HepG2 (cell line): ENCODE data around the gene VPS11. TPM values are rescaled to one million over a fixed set of nuclear protein-coding genes. Genes with fewer than 3 reads are reported as not detected.

ENCODE experiments used
- HNRNPLL ChIP-seq: fragments of 200-400 bp; formaldehyde crosslinking; IDR thresholded peaks from 2 replicates; pipeline ENCODE4 v1.6.1; 2017; ENCODE audit warnings: mild to moderate bottlenecking, low read depth, low read length; ENCODE audit not compliant: poor library complexity, severe bottlenecking
- MED1 ChIP-seq: sonication (generic); formaldehyde crosslinking; IDR thresholded peaks from 2 replicates; pipeline ENCODE4 v1.4.0; 2020; ENCODE audit warnings: missing genetic modification reagents
- MTF2 ChIP-seq: sonication (generic); formaldehyde crosslinking; IDR thresholded peaks from 2 replicates; pipeline ENCODE4 v1.5.0; 2020; ENCODE audit warnings: missing genetic modification reagents, borderline replicate concordance
- SOX6 ChIP-seq, 2 experiments: fragments of 450-650 bp in 1 of 2; sonication (generic) in 1 of 2; formaldehyde crosslinking in 1 of 2; IDR thresholded peaks; 2 replicates each; pipeline versions ENCODE4 v1.4.0 to v1.6.1; 2017 to 2020; ENCODE audit warnings: antibody characterized with exemption in 1 of 2, mild to moderate bottlenecking in 1 of 2, missing genetic modification reagents in 1 of 2
- YY1 ChIP-seq: IDR thresholded peaks from 2 replicates; pipeline ENCODE4 v1.6.1; 2011; ENCODE audit warnings: low read length, low read depth, moderate library complexity, mild to moderate bottlenecking; ENCODE audit not compliant: insufficient read depth, insufficient replicate concordance
- ZFP36L1 ChIP-seq: sonication (generic); formaldehyde crosslinking; IDR thresholded peaks from 2 replicates; pipeline ENCODE4 v1.8.0; 2022; ENCODE audit warnings: mild to moderate bottlenecking, missing genetic modification reagents, moderate library complexity
- ZFYVE20 ChIP-seq: sonication (generic); formaldehyde crosslinking; IDR thresholded peaks from 2 replicates; pipeline ENCODE4 v1.8.0; 2023; ENCODE audit warnings: low read depth, mild to moderate bottlenecking, moderate library complexity, missing genetic modification reagents, borderline replicate concordance
- ZMAT3 ChIP-seq: sonication (generic); formaldehyde crosslinking; conservative IDR thresholded peaks from 2 replicates; pipeline ENCODE4 v1.7.0; 2021; ENCODE audit warnings: missing genetic modification reagents
- ZNF547 ChIP-seq: sonication (generic); formaldehyde crosslinking; IDR thresholded peaks from 2 replicates; pipeline ENCODE4 v1.5.1; 2020; ENCODE audit warnings: mild to moderate bottlenecking, missing genetic modification reagents
- ZNF709 ChIP-seq: sonication (generic); formaldehyde crosslinking; IDR thresholded peaks from 2 replicates; pipeline ENCODE4 v1.5.0; 2020; ENCODE audit warnings: mild to moderate bottlenecking, missing genetic modification reagents
- polyA plus RNA-seq, 8 experiments: library from polyadenylated mRNA; depleted of rRNA in 3 of 8; stranded (reverse) in 7 of 8; unstranded in 1 of 8; fragments of >200 nt; fragmentation: Illumina TruSeq in 4 of 8; extraction: Trizol in 4 of 8; gene quantifications; 2 replicates each; pipeline versions ENCODE4 v1.2.1 to v1.2.3, GENCODE V29; 2011 to 2016; ENCODE audit warnings: low read depth in 4 of 8, missing spikeins in 1 of 8, mixed read lengths in 1 of 8; ENCODE audit not compliant: insufficient read depth in 1 of 8
- total RNA-seq, 5 experiments: library from RNA; depleted of rRNA; stranded (reverse); fragments of >200 nt; fragmentation: Illumina TruSeq; extraction: Trizol; gene quantifications; 2 replicates each; pipeline ENCODE4 v1.2.3, GENCODE V29; 2016; ENCODE audit warnings: low read depth in 1 of 5
- TF ChIP-seq, protein P1 (sequence below): sonication (generic); formaldehyde crosslinking; IDR thresholded peaks from 2 replicates; pipeline ENCODE4 v1.9.0; 2021; ENCODE audit warnings: mild to moderate bottlenecking, missing genetic modification reagents

VPS11 gene
- total and polyA plus RNA-seq, 2 of the 13 experiments (the other 11 are each of a cell fraction or from before 2014, with no cell fraction given): 13.7 to 21.6 TPM

GRCh38 chr11:119084663-119085436 lies 17.2 kb downstream of the VPS11 start, which contains the start of gene HMBS (continued):
- TF ChIP-seq, protein P1, sequence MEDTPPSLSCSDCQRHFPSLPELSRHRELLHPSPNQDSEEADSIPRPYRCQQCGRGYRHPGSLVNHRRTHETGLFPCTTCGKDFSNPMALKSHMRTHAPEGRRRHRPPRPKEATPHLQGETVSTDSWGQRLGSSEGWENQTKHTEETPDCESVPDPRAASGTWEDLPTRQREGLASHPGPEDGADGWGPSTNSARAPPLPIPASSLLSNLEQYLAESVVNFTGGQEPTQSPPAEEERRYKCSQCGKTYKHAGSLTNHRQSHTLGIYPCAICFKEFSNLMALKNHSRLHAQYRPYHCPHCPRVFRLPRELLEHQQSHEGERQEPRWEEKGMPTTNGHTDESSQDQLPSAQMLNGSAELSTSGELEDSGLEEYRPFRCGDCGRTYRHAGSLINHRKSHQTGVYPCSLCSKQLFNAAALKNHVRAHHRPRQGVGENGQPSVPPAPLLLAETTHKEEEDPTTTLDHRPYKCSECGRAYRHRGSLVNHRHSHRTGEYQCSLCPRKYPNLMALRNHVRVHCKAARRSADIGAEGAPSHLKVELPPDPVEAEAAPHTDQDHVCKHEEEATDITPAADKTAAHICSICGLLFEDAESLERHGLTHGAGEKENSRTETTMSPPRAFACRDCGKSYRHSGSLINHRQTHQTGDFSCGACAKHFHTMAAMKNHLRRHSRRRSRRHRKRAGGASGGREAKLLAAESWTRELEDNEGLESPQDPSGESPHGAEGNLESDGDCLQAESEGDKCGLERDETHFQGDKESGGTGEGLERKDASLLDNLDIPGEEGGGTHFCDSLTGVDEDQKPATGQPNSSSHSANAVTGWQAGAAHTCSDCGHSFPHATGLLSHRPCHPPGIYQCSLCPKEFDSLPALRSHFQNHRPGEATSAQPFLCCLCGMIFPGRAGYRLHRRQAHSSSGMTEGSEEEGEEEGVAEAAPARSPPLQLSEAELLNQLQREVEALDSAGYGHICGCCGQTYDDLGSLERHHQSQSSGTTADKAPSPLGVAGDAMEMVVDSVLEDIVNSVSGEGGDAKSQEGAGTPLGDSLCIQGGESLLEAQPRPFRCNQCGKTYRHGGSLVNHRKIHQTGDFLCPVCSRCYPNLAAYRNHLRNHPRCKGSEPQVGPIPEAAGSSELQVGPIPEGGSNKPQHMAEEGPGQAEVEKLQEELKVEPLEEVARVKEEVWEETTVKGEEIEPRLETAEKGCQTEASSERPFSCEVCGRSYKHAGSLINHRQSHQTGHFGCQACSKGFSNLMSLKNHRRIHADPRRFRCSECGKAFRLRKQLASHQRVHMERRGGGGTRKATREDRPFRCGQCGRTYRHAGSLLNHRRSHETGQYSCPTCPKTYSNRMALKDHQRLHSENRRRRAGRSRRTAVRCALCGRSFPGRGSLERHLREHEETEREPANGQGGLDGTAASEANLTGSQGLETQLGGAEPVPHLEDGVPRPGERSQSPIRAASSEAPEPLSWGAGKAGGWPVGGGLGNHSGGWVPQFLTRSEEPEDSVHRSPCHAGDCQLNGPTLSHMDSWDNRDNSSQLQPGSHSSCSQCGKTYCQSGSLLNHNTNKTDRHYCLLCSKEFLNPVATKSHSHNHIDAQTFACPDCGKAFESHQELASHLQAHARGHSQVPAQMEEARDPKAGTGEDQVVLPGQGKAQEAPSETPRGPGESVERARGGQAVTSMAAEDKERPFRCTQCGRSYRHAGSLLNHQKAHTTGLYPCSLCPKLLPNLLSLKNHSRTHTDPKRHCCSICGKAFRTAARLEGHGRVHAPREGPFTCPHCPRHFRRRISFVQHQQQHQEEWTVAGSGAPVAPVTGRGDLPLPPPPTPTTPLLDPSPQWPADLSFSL (CRISPR knock-in tag): no peak
- TF ChIP-seq YY1: peak; percentile 54
- peak; percentile 56 for TF ChIP-seq HNRNPLL
- no peak for TF ChIP-seq ZNF709 (CRISPR knock-in tag)
- no peak for TF ChIP-seq SOX6 (IDR thresholded peaks at IDR 0.05)
- TF ChIP-seq SOX6 (CRISPR knock-in tag; IDR thresholded peaks at IDR 0.05): peak; percentile 65
- TF ChIP-seq ZFYVE20 (CRISPR knock-in tag): no peak
- TF ChIP-seq ZNF547 (CRISPR knock-in tag): peak; percentile 63; the same call in 1 of the 2 replicates
- TF ChIP-seq MED1 (CRISPR knock-in tag): no peak; the same call in 1 of the 2 replicates
- TF ChIP-seq ZMAT3 (CRISPR knock-in tag): peak; percentile 29; the same call in 1 of the 2 replicates
- TF ChIP-seq ZFP36L1 (CRISPR knock-in tag): 0 out of 2 replicates have a peak, but pooled peaks have one; percentile 57
- no peak for TF ChIP-seq MTF2 (CRISPR knock-in tag)
